Lower leg skin (tissue), 3 donors: ENCODE measurements around the gene TSKU.

Source experiments
- POLR2A ChIP-seq, 2 donors: fragments of 450-650 bp; IDR thresholded peaks; one replicate each; pipeline ENCODE4 v1.6.1; 2016 to 2017; ENCODE audit warnings: antibody characterized with exemption in 2 of 2, mild to moderate bottlenecking in 1 of 2, moderate library complexity in 1 of 2
- TF ChIP-seq, protein P1 (sequence below), 3 donors: fragments of 450-650 bp; IDR thresholded peaks; one replicate each; pipeline ENCODE4 v1.5.1; 2016; ENCODE audit warnings: antibody characterized with exemption in 3 of 3, mild to moderate bottlenecking in 3 of 3, moderate library complexity in 2 of 3

DNA sequence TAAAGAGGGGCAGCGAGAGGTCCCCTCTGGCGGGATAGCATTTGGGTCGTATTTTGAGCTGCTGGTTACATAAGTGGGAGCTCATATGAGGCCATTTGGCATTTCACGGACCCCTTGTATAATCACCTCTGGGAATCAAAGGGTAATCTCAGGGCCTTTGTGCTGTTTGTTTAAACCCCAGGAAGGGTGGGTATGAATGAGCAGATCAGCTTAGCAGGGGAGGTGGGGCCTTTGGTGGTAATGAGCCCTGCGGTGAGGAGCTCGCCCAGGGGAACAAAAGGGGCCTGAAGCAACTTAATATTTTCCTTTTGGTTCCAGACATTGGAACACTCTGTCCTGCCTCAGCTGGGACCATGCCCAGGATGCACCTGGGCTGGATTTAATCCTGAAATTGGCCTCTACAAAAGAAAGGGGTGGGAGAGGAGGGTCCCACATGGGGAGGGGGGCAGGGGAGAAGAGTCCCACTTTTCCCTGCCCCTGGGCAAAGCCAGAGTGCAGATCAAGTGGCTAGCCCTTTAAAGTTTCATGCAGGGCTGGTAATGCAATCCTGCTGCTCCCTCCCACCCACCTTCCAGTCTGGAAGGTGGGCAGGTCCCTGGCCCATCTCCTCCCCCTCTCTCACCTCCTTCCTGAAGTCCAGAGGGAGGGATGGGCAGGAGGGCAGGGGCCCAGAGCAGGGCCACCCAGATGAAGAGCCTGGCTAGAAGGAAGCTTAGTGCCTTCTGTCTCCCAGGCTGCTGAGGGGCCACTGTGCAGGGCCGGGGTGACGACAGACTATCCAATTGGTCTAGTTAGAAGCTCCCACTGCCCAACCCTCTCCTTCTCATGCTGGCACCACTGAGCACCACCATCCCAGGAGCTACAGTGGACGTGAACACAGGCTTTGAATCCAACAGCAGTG is 10.5 kb downstream of the TSKU start:
- TF ChIP-seq POLR2A (IDR thresholded peaks at IDR 0.05), result no peak
- TF ChIP-seq, protein P1, sequence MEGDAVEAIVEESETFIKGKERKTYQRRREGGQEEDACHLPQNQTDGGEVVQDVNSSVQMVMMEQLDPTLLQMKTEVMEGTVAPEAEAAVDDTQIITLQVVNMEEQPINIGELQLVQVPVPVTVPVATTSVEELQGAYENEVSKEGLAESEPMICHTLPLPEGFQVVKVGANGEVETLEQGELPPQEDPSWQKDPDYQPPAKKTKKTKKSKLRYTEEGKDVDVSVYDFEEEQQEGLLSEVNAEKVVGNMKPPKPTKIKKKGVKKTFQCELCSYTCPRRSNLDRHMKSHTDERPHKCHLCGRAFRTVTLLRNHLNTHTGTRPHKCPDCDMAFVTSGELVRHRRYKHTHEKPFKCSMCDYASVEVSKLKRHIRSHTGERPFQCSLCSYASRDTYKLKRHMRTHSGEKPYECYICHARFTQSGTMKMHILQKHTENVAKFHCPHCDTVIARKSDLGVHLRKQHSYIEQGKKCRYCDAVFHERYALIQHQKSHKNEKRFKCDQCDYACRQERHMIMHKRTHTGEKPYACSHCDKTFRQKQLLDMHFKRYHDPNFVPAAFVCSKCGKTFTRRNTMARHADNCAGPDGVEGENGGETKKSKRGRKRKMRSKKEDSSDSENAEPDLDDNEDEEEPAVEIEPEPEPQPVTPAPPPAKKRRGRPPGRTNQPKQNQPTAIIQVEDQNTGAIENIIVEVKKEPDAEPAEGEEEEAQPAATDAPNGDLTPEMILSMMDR (IDR thresholded peaks at IDR 0.05), result no peak
